IPS DF 6.9 (cell line): ENCODE measurements around the gene IRF9.

Experiments
- DNase-seq: peaks from one replicate; pipeline ENCODE4 v3.0.0-alpha.2; 2013; ENCODE audit warnings: low read depth, low spot score
- H3K27ac ChIP-seq: one replicate; pipeline ENCODE4 v1.5.1; 2013; ENCODE audit warnings: low read length, control low read depth
- H3K27me3 ChIP-seq: 2 replicates; pipeline ENCODE4 v1.6.1; 2013; ENCODE audit warnings: mild to moderate bottlenecking, low read length; ENCODE audit not compliant: control insufficient read depth, insufficient read depth
- H3K36me3 ChIP-seq: 2 replicates; pipeline ENCODE4 v1.6.1; 2013; ENCODE audit warnings: low read length; ENCODE audit not compliant: control insufficient read depth, insufficient read depth
- H3K4me1 ChIP-seq: 2 replicates; pipeline ENCODE4 v1.6.1; 2013; ENCODE audit warnings: low read length; ENCODE audit not compliant: control insufficient read depth, insufficient read depth
- H3K4me3 ChIP-seq: 2 replicates; pipeline ENCODE4 v1.5.1; 2013; ENCODE audit warnings: mild to moderate bottlenecking, low read length
- H3K9me3 ChIP-seq: 2 replicates; pipeline ENCODE4 v1.6.1; 2013; ENCODE audit warnings: low read length, inconsistent platforms; ENCODE audit not compliant: control insufficient read depth, insufficient read depth
- WGBS: extraction: QIAGEN DNeasy Blood & Tissue Kit; methylation state at CpG from one replicate; pipeline ENCODE4 v1.1.7; 2013; ENCODE audit warnings: mixed read lengths, missing lambda C conversion rate; ENCODE audit not compliant: insufficient read length, insufficient coverage; 5-methylcytosine and 5-hydroxymethylcytosine counted together

IRF9 gene

GRCh38 chr14:24121210-24121609, 39.9 kb upstream of the IRF9 start:
- no peaks in the 10 kb centered on the region for H3K9me3 ChIP-seq
- WGBS = no CpG with 5 or more reads among the region's 8 CpGs
- H3K4me1 ChIP-seq = no peaks in the 10 kb centered on the region
- no peak overlapping the region for H3K4me3 ChIP-seq
- no peak for DNase-seq
- H3K27me3 ChIP-seq = no peaks in the 10 kb centered on the region
- no peak overlapping the region for H3K27ac ChIP-seq
- H3K36me3 ChIP-seq = peaks cover 27% of the 10 kb centered on the region

DNA sequence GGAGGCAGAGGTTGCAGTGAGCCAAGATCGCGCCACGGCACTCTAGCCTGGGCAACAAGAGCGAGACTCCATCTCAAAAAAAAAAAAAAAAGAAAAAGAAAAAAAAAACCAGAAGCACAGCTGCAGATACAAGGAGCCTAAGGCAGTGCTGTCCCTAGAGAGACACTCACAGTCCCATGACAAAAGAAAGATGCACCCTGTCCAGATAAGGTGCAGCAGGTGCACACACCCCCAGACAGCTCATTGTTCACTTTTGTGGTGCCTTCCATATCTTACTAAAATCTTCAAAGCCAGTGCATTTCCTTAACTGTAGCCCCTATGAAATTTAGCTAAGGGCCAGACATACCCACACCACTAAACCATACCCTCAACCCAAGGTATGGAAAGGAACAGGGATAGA, 38.6 kb upstream of the IRF9 start:
- H3K27ac ChIP-seq = no peak overlapping the region
- DNase-seq = no peak
- WGBS = no CpG with 5 or more reads among the region's 4 CpGs

GRCh38 chr14:24122898-24123297, 38.2 kb upstream of the IRF9 start:
- DNase-seq = no peak
- Histone ChIP-seq H3K36me3 (peaks cover 27% of the 10 kb centered on the region), H3K4me1 (no peaks in the 10 kb centered on the region), H3K4me3 (no peak overlapping the region), H3K27ac (no peak overlapping the region), H3K9me3 (no peaks in the 10 kb centered on the region), H3K27me3 (no peaks in the 10 kb centered on the region)
- WGBS = no CpG with 5 or more reads among the region's 8 CpGs

More for the DNA sequence above, 38.6 kb upstream of the IRF9 start:
- Histone ChIP-seq H3K4me1 (no peaks in the 10 kb centered on the region), H3K9me3 (no peaks in the 10 kb centered on the region), H3K27me3 (no peaks in the 10 kb centered on the region), H3K4me3 (no peak overlapping the region), H3K36me3 (peaks cover 27% of the 10 kb centered on the region)

DNA sequence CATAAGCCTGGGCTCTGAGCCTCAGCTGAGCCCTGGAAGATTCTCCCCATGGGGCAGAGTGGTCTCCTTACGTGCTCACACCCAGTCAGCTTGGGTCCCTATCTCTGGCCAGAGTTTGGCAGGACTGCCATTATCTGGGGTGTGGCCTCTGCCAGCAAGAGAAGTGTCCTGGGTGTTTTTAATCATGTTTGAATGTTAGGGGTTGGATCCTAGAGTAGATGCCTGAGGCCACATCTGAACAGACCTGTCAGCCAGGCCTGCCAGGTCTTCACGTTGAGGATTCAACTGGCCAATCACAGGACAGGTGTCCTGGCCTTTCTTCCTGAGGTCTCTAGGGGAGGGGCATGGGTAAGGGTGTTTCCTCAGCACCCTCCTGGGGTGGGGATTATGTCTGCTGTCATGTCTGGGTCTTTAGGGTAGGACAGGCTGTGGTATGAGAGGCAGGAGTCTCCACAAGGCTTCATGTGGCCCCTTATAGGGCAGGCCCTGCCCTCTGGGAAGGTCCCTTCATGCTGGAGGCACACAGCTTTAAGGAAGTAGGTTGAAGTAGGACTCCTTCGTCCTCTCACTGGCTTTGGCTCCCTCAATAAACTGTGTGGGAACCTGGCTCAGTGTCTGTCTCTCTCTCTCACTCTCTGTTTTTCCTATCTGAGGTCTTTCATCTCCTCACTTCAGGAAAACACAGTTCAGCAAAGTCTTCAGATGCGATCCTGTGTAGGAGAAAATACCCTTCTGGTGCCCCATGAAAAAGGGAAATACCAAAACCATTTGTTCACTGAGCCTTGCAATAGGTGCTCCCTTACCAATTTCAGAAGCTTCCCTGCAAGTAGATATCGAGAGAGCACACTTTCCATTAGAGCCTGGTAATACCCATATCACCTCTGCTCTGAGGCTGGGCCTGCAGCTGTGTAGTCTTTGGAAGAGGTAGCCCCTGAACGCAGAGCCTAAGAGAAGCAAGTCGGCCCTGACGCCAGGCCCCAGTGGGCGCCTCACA, 37.3 kb upstream of the IRF9 start:
- no peak overlapping the region for H3K27ac ChIP-seq
- peaks cover 22% of the 10 kb centered on the region for H3K36me3 ChIP-seq
- WGBS = no CpG with 5 or more reads among the region's 9 CpGs
- H3K4me1 ChIP-seq = no peaks in the 10 kb centered on the region
- no peak overlapping the region for H3K4me3 ChIP-seq
- DNase-seq = no peak
- H3K27me3 ChIP-seq = no peaks in the 10 kb centered on the region
- no peaks in the 10 kb centered on the region for H3K9me3 ChIP-seq

DNA sequence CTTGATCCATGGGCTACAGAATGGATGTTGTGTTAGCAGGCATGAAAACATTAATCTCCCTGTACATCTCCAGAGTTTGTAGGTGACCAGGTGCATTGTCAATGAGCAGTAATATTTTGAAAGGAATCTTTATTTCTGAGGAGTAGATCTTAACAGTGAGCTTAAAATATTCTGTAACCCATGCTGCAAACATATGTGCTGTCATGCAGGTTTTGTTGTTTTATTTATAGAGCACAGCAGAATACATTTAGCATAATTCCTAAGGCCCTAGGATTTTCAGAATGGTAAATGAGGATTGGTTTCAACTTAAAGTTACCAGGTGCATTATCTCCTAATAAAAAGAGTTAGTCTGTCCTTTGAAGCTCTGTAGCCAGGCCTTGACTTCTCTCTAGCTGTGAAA, 34.1 kb upstream of the IRF9 start:
- Histone ChIP-seq H3K9me3 (no peaks in the 10 kb centered on the region), H3K36me3 (peaks cover 7% of the 10 kb centered on the region), H3K27ac (no peak overlapping the region), H3K4me3 (no peak overlapping the region), H3K27me3 (no peaks in the 10 kb centered on the region), H3K4me1 (no peaks in the 10 kb centered on the region)
- no peak for DNase-seq

DNA sequence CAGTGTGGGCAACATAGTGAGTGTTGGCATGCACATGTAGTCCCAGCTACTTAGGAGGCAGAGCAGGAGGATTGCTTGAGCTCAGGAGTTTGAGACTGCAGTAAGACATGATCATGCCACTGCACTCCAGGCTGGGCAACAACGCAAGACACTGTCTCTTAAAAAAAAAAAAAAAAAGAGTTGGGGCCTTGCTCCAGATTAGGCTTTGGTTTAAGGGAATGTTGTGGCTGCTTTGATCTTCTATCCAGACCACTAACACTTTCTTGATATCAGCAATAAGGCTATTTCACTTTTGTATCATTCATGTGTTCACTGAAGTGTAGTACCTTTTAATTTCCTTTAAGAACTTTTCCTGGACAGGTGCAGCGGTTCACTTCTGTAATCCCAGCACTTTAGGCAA, 33.4 kb upstream of the IRF9 start:
- DNase-seq = no peak
- Histone ChIP-seq H3K27ac (no peak overlapping the region), H3K36me3 (peaks cover 4% of the 10 kb centered on the region), H3K9me3 (no peaks in the 10 kb centered on the region), H3K27me3 (no peaks in the 10 kb centered on the region), H3K4me1 (no peaks in the 10 kb centered on the region), H3K4me3 (no peak overlapping the region)
- WGBS = no CpG with 5 or more reads among the region's 2 CpGs

DNA sequence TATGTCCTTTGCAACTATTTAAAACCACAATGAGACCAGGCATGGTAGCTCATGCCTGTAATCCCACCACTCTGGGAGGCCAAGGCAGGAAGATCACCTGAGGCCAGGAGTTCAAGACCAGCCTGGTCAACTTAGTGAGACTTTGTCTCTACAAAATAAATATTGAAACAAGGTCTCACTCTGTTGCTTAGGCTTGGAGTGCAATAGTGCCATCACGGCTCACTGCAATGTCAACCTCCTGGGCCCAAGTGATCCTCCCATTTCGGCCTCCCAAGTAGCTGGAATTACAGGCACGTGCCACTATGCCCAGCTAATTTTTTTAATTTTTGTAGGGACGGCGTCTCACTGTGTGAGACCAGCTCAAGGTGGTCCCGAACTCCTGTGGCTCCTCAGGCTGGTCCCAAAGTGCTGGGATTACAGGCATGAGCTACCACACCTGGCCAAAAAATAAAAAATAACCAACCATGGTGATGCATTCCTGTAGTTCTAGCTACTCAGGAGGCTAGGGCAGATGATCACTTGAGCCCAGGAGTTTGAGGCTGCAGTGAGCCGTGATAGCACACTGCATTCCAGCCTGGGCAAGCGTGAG, 31.6 kb upstream of the IRF9 start:
- no peak for DNase-seq
- H3K9me3 ChIP-seq = no peaks in the 10 kb centered on the region
- no peaks in the 10 kb centered on the region for H3K27me3 ChIP-seq
- no peaks in the 10 kb centered on the region for H3K36me3 ChIP-seq
- H3K27ac ChIP-seq = no peak overlapping the region
- H3K4me3 ChIP-seq = no peak overlapping the region
- WGBS = no CpG with 5 or more reads among the region's 8 CpGs
- H3K4me1 ChIP-seq = no peaks in the 10 kb centered on the region

- no peak for DNase-seq
- Histone ChIP-seq H3K4me1 (peaks cover under 1% of the 10 kb centered on the region), H3K27me3 (no peaks in the 10 kb centered on the region), H3K36me3 (no peaks in the 10 kb centered on the region), H3K4me3 (no peak within 1 kb of the TSS), H3K9me3 (no peaks in the 10 kb centered on the region), H3K27ac (no peak within 1 kb of the TSS)
- no CpG with 5 or more reads among the region's 5 CpGs for WGBS
Measured at GRCh38 chr14:24130380-24130716, 30.7 kb upstream of the IRF9 start, which contains the start of gene FITM1. Gene FITM1 (plus strand): TSS chr14:24130659. CDS start chr14:24131564, 905 bp downstream.

DNA sequence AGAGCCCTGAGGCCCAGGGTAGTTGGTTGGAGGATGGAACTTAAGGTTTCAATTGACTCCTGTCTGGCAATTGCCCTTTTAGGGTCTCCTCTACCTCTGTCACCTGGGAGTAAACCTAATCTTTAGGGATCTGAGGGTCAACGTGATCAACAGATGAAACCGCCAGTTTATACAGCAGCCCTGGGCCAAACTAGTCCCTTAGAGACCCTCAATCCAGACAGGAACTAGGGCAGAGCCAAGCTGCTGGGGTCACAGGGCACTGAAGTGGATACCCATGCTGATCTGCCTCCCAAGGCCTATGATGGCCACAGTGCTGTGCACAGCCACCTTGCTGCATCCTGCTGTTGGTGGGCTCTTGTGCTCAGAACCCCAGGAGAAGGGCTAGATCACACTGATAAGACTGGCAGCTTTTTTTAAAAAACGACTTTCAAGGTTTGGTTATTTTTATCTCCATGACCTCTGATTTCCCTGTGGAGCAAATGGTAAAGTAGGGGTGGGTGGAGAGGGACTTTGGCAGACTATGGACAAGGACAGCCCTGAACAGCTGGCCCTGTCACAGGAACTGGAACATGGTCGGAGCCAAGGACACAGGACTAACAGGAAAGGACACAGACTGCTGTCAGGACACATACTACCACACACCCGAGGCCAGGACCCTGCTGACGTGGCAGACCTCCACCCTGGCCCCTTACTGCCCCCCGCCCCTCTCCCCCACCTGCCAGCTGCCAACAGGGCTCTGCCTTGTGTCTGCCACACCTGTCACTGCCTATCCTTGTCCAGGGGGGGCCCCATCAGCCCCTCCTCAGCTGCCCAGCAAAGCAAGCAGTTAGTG, 30.1 kb upstream of the IRF9 start:
- no peaks in the 10 kb centered on the region for H3K27me3 ChIP-seq
- no peak overlapping the region for H3K27ac ChIP-seq
- no peaks in the 10 kb centered on the region for H3K9me3 ChIP-seq
- H3K4me3 ChIP-seq = no peak overlapping the region
- no peak for DNase-seq
- peaks cover 2% of the 10 kb centered on the region for H3K4me1 ChIP-seq
- no CpG with 5 or more reads among the region's 7 CpGs for WGBS
- no peaks in the 10 kb centered on the region for H3K36me3 ChIP-seq

- H3K27me3 ChIP-seq = no peaks in the 10 kb centered on the region
- H3K9me3 ChIP-seq = no peaks in the 10 kb centered on the region
- DNase-seq = no peak
- WGBS = no CpG with 5 or more reads among the region's 15 CpGs
- no peaks in the 10 kb centered on the region for H3K36me3 ChIP-seq
- no peak overlapping the region for H3K27ac ChIP-seq
- H3K4me1 ChIP-seq = peaks cover 2% of the 10 kb centered on the region
- no peak overlapping the region for H3K4me3 ChIP-seq
Measured at GRCh38 chr14:24131549-24131966, 29.5 kb upstream of the IRF9 start.
